GM12891 (cell line): ENCODE measurements around the gene FANK1.

Experiments
- PAX5 ChIP-seq: IDR thresholded peaks from 2 replicates; pipeline ENCODE4 v1.6.1; 2011; ENCODE audit warnings: low read length, moderate library complexity, mild to moderate bottlenecking; ENCODE audit not compliant: insufficient read depth, severe bottlenecking
- POLR2A ChIP-seq: IDR thresholded peaks from 2 replicates; pipeline ENCODE4 v1.6.1; 2011; ENCODE audit warnings: low read depth, low read length, control low read depth
- POLR2AphosphoS5 ChIP-seq: IDR thresholded peaks from 2 replicates; pipeline ENCODE4 v1.6.1; 2011; ENCODE audit warnings: low read depth, low read length, control low read depth
- POU2F2 ChIP-seq: IDR thresholded peaks from 2 replicates; pipeline ENCODE4 v1.6.1; 2011; ENCODE audit warnings: low read depth, mild to moderate bottlenecking, control low read depth, low read length, moderate library complexity
- SPI1 ChIP-seq: IDR thresholded peaks from 2 replicates; pipeline ENCODE4 v1.6.1; 2011; ENCODE audit warnings: low read depth, low read length, control low read depth
- TAF1 ChIP-seq: IDR thresholded peaks from 2 replicates; pipeline ENCODE4 v1.6.1; 2011; ENCODE audit warnings: low read depth, low read length, control low read depth

DNA sequence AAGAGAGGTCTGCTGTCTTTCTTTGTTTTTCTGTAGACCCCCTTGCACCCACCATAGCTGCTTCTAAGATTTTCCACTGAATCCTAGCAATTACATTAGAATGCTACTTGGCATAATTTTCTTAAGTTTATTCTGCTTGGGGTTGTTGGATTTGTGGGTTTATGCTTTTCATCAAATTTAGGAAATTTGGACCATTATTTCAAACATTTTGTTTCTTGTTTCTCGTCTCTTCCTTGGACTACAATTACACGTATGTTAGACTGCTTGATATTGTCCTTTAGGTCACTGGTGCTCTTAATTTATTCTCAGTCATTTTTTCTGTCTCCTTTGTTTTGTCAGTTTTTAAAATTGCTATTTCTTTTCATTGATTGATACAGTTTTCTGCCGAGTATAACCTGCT is 65.8 kb downstream of the FANK1 start:
- TF ChIP-seq POLR2A (no peak), POLR2AphosphoS5 (no peak), POU2F2 (no peak), TAF1 (no peak), SPI1 (no peak), PAX5 (no peak)
